Measurements from ENCODE around the gene FAM222A.
A peak's percentile ranks its signal among the peaks of the same experiment; 100 is the strongest.

FAM222A gene

DNA sequence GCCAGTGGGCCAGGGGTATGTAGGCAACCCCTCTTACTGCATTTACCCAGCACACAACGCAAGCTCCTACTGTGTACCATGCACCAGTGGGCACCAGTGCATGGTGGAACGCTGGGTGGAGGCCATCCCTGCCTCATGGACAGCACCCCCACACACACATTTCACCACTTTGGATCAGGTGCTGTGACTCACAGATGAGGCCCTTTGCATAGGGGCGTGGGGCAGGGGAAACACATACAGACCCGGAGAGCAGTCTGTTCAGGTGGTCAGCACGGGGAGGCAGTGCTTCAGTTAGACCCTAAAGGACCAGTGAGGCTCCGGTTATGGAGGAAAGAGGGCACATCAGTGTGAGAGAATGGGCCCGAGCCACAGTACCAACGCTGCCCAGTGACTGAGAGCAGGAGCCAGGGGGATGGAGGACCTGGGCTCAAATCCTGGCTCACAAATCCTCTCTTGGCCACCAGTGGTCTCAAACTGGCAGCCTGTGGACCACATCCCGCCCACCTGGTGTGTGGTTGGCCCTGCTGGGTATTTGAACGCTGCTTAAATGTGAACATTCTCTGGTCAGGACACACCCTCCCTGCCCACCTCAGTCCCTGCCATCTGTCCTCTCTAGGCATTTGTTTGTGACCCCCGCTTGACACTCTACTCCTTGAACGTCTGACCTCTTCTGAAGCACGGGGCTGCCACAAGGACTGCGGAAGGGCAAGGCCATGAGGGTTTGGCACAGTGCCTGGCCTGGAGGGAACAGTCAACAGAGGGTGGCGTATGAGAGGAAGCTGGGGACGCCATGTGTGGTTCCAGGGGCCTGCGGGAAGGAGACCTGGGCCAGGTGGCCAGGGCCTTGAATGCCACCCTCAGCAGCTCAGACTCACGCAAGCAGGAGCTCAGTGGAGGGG, 46.7 kb downstream of the FAM222A start:
- no peak for DNase-seq (ENCODE audit: low read depth)

DNA sequence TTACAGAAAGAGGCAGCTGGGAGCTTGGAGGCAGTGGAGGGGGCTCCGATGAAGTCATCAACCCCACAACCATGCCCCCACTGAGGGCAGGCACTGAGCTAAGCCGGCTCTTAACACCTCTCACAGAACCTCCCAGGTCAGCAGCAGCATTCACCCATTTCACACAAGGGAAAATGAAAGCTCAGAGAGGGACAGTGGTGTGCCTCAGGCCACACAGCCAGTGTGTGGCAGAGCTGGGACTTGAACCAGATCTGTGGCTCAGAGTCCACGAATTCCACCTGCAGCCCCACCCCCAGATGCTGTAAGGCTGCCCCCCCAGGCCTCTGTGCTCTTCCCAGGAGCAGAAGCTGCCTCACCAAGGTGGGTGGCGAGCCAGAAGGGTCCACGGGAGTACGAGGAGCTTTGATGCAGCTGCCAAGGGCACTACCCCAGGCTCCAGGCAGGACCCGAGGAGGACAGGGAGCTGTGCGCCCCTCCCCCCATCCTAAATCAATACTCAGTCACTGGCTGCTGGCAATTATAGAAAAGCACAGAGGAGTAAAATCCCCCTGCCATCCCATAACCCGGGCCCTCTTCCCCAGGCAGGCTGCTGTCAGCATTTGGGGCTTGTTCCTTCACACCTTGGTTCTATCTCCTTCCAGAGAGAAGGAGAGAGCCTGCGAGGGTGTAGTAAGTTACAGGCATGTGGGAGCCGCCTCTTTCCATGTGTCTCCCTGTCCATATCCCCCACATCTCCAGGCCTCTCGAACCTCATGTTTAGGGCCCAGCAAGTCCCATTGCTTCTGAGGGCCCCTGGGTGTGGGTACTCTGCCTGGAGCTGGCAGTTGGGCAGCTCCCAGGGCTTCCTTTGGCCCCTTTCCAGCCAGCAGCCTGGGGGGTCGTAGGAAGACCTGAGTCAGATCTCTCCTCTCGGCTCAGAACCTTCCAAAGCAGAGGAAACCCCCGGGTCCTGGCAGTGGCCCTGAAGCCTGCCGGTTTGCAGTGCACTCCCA, 47.6 kb downstream of the FAM222A start:
- no peak for DNase-seq (ENCODE audit: low read depth)

DNA sequence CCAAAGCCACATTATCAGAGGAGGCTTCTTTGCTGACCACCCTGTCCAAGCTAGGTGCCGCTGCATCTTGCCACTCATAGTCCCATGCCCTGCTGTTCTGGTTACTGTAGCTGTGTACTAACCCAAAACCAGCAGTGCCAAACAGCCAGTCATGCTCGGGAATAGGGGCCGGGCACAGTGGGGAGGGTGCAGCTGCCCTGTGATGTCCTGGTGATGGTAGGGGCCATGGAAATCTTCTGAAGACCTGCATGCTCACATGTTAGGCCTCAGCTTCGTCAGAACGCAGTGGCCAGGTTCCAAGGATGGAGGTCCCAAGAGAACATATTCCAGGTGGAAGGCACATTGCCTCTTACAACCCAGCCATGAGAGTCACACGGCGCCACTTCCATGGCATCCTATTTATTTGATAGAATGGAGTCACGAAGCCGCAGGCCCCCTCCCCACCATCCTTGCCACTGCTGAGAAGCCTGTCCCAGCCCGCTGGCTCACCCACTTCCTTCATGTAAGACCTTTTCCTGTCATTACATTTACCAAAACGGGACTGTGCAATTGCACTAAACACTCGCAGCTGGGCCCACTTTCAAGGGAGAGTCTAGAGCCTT, 48.5 kb downstream of the FAM222A start:
- DNase-seq (ENCODE audit: low read depth) = no peak

DNA sequence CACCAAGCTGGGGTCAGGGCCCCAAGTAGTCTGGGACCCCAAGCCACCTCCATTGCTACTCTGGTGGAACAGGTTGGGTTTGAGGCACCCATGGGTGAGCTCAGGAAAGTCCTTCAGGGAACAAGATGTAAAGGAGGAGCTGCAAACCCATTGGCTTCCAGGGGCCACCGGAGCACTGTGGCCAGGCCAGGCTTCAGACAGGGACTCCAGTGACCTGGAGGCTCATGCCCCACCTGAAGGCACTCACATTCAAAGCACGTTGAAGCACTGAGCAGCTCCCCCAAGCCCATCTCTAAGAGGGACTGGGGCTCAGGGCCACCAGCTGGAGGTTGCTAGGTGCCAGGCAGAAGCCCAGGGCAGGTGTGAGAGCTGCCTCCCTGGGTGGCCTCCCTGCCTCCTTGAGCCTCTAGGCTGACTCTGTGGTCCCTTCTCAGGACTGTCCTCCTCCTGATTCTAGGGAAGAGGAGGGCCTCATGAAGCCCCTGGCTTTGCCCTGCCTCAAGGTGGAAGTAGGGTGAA, 49.1 kb downstream of the FAM222A start:
- no peak for DNase-seq (ENCODE audit: low read depth)

DNA sequence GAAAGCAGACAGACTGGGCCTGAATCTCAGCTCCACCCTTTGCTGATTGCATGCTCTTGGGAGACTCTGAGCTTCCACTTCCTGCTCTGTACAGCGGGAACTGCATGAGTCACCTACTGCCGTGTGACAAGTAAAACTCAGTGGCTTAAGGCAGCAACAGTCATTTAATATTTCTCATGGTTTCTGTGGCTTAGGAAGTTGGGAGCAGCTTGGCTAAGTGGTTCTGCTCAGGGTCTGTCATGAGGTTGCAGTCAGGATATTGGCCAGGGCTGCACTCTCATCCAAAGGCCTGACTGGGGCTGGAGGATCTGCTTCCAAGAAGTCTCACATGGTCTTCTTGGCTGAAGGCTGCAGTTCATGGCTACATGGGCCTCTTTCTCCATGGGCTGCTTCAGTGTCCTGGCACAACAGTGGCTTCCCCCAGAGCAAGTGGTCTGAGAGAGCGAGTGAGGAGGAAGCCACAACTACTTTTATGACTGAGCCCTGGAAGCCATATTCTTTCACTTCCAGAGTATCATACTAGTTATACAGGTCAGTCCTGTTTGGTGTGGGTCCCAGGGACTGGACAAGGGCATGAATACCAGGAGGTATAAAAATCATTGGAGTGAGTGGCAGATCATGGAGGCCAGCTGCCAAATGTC, 49.7 kb downstream of the FAM222A start:
- peak; percentile 21 for DNase-seq (ENCODE audit: low read depth)

DNA sequence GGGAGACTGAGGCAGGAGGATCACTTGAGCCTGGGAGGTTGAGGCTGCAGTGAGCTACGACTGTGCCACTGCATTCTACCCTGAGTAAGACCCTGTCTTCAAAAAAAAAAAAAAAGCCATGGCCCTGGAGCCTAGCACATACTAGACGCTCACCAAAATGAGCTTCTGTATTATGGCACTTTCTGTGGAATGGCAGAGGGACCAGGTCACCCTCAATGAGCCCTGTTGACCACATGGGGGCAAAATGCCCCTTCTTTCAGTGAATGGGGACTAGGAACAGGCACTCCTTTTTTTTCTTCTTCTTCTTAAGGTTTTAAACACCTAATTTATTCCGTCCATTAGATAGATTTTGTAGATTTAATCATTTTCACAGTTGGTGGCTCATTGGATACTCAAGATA, 50.5 kb downstream of the FAM222A start:
- DNase-seq (ENCODE audit: low read depth) = no peak

DNA sequence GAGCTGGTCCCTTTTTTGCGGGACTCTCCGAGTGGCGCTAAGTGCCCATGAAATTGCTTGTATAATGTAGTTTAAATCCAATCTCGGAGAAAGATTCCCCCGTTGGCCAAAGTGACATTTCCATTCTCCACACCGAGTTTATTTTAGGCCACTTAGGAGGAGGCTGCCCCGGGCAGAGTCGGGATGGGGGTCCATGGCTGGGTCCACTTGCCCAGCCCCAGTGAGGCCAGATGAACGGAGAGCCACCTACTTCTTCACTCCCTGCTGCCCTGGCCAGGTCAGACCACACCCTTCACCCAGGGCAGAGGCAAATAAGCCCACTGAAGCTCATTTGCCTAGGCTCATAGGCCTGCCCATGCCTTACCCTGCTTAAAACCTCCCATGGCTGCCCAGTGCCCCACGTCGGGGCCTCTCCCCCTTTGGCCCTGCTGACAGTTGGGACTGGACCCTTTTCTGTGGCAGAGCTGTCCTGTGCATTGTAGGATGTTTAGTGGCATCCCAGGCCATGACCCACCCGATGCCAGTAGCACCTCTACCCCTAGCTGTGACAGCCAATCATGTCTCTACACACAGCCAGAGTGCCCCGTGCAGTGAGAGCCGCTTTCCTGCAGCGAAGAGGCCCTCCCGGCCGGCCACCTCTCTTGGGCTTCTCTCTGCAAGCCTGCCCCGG, 51.3 kb downstream of the FAM222A start:
- no peak for DNase-seq (ENCODE audit: low read depth)

DNA sequence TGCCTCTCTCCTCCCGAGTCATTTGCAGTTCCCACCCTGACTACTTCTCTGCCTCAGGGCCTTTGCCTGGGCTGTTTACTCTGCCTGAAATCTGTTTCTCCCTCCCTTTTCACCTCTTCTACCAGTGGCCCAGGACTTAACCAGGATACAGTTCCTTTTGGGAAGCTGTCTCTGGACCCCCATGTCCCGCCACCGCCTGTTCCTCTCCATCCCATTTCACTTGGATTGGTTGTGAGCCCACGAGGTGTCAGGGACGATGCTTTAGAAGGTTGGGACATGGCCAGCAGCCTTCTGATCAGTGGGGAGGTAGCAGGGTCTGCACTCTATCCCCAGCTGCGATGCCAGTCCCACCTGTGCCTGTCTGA, 51.8 kb downstream of the FAM222A start:
- no peak for DNase-seq (ENCODE audit: low read depth)

DNA sequence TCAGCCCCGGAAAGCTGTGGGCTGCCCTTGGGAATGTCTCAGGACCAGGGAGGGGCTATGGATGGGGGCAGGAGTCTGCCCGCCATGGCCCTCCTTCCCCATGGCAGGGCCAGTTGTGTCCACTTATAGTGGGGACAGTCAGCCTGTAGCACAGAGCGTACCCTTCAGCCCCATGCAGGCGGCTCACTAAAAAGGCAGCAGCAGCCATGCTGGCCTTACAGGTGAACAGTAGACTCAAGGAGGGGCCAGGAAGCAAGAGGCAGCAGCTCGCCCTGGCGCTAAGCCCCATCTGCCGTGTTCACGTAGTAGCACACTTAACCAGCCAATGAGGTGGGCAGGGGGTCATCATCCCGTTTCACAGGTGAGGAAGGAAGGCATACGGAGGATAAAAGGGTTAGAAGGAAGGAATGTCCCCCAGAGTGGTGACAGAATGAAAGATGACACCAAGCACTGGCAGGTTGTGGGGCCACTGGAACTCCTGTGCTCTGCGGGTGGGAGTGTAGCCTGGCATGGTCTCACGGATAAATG, 52.7 kb downstream of the FAM222A start:
- DNase-seq (ENCODE audit: low read depth) = no peak

DNA sequence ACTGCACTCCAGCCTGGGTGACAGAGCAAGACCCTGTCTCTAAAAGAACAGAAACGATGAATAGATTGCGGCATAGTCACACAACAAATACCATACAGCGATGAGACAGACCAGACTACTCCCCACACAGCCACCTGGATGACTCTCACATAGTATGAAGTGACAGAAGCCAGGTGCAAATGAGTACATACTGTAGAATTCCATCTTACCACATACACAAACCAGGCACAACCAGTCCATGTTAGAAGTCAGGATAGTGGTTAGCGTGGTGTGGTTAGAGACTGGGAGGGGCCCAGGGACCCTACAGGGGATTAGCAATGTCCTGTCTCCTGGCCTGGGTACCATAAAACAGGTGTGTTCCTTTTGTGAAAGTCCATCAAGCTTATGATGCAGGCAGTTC, 53.8 kb downstream of the FAM222A start:
- DNase-seq (ENCODE audit: low read depth) = no peak

DNA sequence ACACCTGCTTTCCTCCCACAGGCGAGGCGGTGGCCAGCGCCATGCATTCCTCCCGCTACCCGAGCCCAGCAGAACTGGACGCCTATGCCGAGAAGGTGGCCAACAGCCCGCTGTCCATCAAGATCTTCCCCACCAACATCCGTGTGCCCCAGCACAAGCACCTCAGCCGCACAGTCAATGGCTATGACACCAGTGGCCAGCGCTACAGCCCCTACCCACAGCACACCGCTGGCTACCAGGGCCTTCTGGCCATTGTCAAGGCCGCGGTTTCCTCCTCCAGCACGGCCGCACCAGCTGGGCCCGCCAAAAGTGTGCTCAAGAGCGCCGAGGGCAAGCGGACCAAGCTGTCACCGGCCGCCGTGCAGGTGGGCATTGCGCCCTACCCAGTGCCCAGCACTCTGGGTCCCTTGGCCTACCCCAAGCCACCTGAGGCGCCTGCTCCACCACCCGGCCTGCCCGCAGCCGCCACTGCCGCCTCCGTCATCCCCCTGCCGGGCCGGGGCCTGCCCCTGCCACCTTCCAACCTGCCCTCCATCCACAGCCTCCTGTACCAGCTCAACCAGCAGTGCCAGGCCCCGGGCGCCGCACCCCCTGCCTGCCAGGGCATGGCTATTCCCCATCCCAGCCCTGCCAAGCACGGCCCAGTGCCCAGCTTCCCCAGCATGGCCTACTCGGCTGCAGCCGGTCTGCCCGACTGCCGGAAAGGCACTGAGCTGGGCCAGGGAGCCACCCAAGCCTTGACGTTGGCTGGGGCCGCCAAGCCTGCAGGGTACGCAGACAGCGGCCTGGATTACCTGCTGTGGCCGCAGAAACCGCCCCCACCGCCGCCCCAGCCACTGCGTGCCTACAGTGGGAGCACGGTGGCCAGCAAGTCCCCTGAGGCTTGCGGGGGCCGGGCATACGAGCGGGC, 54.6 kb downstream of the FAM222A start:
- DNase-seq (ENCODE audit: low read depth) = no peak

DNA sequence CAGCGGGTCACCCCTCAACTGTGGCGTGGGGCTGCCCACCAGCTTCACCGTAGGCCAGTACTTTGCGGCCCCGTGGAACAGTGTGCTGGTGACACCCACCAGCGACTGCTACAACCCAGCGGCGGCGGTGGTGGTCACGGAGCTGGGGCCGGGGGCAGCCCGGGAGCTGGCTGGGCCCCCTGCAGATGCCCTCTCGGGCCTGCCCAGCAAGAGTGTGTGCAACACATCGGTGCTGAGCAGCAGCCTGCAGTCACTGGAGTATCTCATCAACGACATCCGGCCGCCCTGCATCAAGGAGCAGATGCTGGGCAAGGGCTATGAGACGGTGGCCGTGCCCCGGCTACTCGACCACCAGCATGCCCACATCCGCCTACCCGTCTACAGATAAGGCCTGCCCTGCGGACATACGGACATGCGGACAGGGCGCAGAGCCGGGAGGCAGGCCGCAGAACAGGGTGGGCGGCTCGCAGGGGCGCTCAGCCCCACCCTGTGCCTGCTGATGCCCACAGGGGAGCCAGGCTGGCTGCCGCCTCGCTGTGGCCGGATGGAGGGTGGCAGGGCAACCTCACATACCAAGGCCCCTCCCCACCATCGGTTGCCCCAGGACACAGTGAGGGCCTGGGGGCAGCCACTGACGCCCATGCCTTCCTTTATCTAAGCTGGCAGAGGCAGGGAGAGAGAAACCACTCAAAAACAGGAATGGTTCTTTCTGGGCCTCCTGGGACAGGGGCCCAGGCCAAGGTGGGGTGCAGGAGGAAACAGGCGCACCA, 55.5 kb downstream of the FAM222A start:
- no peak for DNase-seq (ENCODE audit: low read depth)

DNA sequence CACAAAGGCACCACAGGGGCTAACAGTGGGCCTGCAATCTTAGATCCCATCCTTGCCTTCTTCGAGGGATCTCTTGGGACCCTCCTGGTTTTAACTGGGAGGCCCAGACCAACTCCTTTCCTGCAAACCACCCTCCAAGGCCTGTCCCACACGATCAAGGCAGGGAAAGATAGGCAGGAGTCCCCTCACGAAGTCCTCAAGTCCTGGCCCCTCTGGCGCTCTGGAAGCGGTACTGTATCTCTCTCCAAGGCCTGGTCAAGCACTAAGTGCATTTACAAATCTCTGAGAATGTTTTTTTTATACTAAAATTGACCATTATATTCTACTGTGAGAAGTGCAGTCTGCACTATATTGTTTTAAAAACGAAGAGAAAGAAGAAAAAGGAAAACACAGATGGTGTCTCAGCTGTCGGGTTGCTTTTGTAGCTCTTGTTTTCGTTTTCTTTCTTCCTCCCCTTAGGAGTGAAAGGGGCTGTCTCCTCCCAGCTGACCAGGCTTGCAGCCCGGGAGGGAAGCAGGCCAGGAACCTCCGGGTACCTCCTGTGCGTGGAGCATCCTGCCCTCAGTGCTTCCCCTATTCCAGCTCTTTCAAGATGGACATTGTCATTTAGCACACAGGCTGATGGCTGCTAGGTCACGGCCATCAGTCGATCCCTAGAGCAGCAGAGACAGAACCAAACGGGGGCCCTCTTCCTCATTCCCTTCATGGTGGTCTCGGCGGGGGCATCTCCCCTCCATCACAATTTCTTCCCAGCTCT, 56.7 kb downstream of the FAM222A start:
- DNase-seq (ENCODE audit: low read depth) = no peak

DNA sequence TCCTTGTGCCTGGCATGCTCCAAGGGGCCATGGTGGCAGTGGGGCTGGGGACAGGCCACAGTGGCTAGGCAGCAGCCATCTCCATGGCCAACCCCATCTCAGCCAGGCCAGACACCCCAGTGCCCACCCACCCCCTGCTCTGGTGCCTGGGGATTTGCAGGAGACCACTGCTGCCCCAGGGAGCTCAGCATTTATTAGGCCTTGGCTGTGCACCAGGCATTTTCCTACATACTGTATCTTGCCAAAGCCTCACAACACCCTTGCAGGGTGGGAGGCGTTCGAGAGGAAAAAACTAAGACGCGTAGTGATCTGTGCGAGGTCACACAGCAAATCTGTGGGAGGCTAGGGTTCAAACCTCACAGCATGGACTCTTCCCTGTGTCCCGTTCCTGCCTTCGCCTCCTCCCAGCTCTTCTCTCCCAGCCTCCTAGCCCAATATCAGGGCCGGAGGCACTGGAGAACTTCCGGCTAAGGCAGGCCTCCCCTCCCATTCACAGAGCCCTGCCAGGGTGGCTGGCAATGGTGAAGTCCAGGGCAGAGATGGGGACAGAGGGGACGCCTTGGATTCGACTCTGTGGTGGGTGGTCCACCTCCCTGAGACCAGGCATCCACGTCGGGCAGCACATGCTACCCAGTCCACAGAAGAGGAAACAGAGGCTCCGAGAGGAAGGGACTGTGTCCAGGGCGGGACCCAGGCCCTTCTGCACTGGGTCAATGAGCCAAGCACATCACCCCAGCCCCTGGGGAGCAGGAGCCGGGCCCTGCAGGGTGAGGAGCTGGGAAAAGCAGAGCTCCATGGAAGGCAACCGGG, 57.4 kb downstream of the FAM222A start:
- no peak for DNase-seq (ENCODE audit: low read depth)

DNA sequence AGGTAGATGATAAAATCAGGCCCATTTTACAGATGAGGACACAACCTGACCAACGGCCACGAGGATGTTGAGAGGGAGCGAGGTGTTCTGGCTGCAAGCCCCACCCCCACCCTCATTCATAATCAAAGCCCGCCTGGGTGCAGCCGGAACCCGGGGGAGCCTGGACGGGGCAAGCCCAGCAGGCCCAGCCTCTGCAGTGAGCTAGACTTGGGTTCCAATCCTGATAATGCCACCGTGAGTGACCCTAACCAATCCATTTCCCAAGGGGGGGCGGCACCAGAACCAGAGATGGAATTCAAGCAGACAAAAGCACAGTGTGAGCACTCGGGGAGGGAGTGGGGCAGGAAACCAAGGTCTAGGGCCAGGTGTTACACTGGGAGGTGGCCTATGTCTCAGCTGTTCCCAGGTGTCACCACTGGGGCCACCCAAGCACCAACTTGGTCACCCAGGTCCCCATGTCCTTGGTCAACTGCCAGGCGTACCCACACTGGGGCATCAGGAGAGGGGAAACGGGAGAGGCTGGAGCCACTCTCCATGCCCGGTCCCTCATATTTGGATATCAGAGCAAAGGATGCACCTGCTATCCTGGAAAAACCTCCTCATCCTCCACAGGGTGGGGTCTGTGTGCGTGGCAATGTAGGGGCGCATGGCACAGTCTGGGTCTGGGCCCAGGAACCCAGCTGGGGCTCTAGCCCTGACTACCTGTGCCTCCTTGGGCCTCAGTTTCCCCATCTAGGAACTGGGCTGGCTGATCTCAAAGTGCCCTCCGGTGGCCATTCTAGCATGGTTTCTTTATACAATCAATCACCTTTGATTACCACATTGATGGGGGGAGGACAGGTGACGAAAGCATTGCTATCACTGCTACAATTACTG, 58.4 kb downstream of the FAM222A start:
- DNase-seq (ENCODE audit: low read depth) = no peak

DNA sequence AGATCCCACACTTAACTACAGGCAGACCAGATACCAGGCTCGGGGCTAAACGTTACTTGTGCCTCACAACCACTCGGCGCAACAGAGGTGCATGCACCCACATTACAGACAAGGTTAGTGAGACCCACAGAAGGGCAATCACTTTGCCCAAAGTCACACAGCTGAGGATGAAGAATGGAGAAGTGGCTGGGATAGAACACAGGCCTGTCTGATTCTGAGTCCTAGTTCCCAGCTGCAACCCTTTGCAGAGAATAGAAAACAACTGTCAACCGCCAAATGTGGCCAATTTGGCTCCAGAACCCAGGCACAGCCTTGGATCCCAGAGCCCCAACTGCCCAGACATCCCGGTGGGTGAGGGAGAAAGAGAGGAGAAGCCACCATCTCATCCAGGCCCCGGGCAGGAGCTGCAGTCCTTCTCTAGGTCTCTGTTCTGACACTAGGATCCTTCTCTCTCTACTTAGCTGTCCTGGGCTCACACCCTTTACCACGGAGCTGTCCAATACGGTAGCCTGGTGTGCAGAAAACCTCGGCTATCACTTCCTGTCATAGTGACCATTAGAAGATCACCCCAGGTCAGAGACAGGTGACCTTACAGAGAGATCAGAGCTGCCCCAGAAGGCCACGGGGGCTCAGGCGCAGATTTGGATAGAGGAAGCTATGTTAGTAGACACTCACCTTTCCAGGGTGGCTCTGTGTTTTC, 59.1 kb downstream of the FAM222A start:
- no peak for DNase-seq (ENCODE audit: low read depth)
